Measurements from ENCODE around the gene CDR2. TPM values are rescaled to one million over a fixed set of nuclear protein-coding genes. Genes with fewer than 3 reads are reported as not detected.

Gene CDR2
- total and polyA plus RNA-seq, 2 of the 13 experiments (the other 11 are each of a cell fraction or from before 2014, with no cell fraction given), result 59.0 to 78.9 TPM

GRCh38 chr16:22372882-22373661, 1.3 kb downstream of the CDR2 start (continued):
- TF ChIP-seq KAT7 (CRISPR knock-in tag; IDR thresholded peaks at IDR 0.05; ENCODE audit: borderline replicate concordance) (no peak; the same call in 1 of the 2 replicates), ZNF264 (CRISPR knock-in tag; IDR thresholded peaks at IDR 0.05) (no peak), HMG20B (CRISPR knock-in tag; conservative IDR thresholded peaks at IDR 0.05) (no peak), ZNF280B (CRISPR knock-in tag; IDR thresholded peaks at IDR 0.05; ENCODE audit: borderline replicate concordance) (no peak), ATF7-NPFF (CRISPR knock-in tag; IDR thresholded peaks at IDR 0.05; ENCODE audit: low read depth) (0 out of 2 replicates have a peak, but pooled peaks have one; percentile 25), POGZ (CRISPR knock-in tag; IDR thresholded peaks at IDR 0.05) (no peak), RORA (CRISPR knock-in tag; IDR thresholded peaks at IDR 0.05) (peak; percentile 17; the same call in 1 of the 2 replicates), CBX2 (IDR thresholded peaks at IDR 0.05; ENCODE audit: low read depth, low read length) (no peak), CBX2 (CRISPR knock-in tag; IDR thresholded peaks at IDR 0.05; ENCODE audit: low read depth) (no peak), ZC3H4 (CRISPR knock-in tag; IDR thresholded peaks at IDR 0.05; ENCODE audit: borderline replicate concordance) (0 out of 2 replicates have a peak, but pooled peaks have one; percentile 50), ZSCAN12 (CRISPR knock-in tag; IDR thresholded peaks at IDR 0.05) (no peak), PBX3 (CRISPR knock-in tag; IDR thresholded peaks at IDR 0.05; ENCODE audit: borderline replicate concordance) (no peak), ASH2L (IDR thresholded peaks at IDR 0.05; ENCODE audit: insufficient read length, low read depth, low read length) (peak; percentile 76), ATF1 (CRISPR knock-in tag; IDR thresholded peaks at IDR 0.05) (no peak), NFYB (CRISPR knock-in tag; IDR thresholded peaks at IDR 0.05) (no peak), ZNF562 (CRISPR knock-in tag; IDR thresholded peaks at IDR 0.05; ENCODE audit: borderline replicate concordance) (no peak), KDM4B (CRISPR knock-in tag; IDR thresholded peaks at IDR 0.05) (no peak)
- TF ChIP-seq, protein P1, sequence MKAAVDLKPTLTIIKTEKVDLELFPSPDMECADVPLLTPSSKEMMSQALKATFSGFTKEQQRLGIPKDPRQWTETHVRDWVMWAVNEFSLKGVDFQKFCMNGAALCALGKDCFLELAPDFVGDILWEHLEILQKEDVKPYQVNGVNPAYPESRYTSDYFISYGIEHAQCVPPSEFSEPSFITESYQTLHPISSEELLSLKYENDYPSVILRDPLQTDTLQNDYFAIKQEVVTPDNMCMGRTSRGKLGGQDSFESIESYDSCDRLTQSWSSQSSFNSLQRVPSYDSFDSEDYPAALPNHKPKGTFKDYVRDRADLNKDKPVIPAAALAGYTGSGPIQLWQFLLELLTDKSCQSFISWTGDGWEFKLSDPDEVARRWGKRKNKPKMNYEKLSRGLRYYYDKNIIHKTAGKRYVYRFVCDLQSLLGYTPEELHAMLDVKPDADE (CRISPR knock-in tag; IDR thresholded peaks at IDR 0.05), result no peak
- TF ChIP-seq, protein P2, sequence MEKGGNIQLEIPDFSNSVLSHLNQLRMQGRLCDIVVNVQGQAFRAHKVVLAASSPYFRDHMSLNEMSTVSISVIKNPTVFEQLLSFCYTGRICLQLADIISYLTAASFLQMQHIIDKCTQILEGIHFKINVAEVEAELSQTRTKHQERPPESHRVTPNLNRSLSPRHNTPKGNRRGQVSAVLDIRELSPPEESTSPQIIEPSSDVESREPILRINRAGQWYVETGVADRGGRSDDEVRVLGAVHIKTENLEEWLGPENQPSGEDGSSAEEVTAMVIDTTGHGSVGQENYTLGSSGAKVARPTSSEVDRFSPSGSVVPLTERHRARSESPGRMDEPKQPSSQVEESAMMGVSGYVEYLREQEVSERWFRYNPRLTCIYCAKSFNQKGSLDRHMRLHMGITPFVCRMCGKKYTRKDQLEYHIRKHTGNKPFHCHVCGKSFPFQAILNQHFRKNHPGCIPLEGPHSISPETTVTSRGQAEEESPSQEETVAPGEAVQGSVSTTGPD (CRISPR knock-in tag; IDR thresholded peaks at IDR 0.05), result no peak
- TF ChIP-seq, protein P3, sequence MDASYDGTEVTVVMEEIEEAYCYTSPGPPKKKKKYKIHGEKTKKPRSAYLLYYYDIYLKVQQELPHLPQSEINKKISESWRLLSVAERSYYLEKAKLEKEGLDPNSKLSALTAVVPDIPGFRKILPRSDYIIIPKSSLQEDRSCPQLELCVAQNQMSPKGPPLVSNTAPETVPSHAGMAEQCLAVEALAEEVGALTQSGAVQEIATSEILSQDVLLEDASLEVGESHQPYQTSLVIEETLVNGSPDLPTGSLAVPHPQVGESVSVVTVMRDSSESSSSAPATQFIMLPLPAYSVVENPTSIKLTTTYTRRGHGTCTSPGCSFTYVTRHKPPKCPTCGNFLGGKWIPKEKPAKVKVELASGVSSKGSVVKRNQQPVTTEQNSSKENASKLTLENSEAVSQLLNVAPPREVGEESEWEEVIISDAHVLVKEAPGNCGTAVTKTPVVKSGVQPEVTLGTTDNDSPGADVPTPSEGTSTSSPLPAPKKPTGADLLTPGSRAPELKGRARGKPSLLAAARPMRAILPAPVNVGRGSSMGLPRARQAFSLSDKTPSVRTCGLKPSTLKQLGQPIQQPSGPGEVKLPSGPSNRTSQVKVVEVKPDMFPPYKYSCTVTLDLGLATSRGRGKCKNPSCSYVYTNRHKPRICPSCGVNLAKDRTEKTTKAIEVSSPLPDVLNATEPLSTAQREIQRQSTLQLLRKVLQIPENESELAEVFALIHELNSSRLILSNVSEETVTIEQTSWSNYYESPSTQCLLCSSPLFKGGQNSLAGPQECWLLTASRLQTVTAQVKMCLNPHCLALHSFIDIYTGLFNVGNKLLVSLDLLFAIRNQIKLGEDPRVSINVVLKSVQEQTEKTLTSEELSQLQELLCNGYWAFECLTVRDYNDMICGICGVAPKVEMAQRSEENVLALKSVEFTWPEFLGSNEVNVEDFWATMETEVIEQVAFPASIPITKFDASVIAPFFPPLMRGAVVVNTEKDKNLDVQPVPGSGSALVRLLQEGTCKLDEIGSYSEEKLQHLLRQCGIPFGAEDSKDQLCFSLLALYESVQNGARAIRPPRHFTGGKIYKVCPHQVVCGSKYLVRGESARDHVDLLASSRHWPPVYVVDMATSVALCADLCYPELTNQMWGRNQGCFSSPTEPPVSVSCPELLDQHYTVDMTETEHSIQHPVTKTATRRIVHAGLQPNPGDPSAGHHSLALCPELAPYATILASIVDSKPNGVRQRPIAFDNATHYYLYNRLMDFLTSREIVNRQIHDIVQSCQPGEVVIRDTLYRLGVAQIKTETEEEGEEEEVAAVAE (CRISPR knock-in tag; IDR thresholded peaks at IDR 0.05; ENCODE audit: borderline replicate concordance), result no peak

Measured in HepG2 (cell line).